Myocyte (in vitro differentiated cells): ENCODE measurements around the gene CTTNBP2NL. TPM values are rescaled to one million over a fixed set of nuclear protein-coding genes. Genes with fewer than 3 reads are reported as not detected.

ENCODE experiments used
- DNase-seq: peaks from one replicate; pipeline ENCODE4 v3.0.0-alpha.2; 2012; ENCODE audit warnings: low read depth
- microRNA-seq: library from miRNA; unstranded; fragments of <30 nt; microRNA quantifications from one replicate; pipeline ENCODE4, GENCODE V29; 2016
- total RNA-seq: library from RNA; depleted of rRNA; stranded (reverse); fragments of >200 nt; gene quantifications from 2 replicates; pipeline ENCODE4 v1.2.3, GENCODE V29; 2014

CTTNBP2NL gene
- total RNA-seq, 1 donor from 2014 or later, result 11.8 TPM

- DNase-seq, result no peak
Observed at GRCh38 chr1:112505878-112506277, 109.9 kb downstream of the CTTNBP2NL start.

- no peak for DNase-seq
Observed at GRCh38 chr1:112506306-112506705, 110.3 kb downstream of the CTTNBP2NL start.

GRCh38 chr1:112506731-112507130 is 110.7 kb downstream of the CTTNBP2NL start:
- no peak for DNase-seq

- no peak for DNase-seq
Observed at GRCh38 chr1:112507336-112507735, 111.3 kb downstream of the CTTNBP2NL start.

GRCh38 chr1:112507921-112508277 is 111.9 kb downstream of the CTTNBP2NL start:
- no peak for DNase-seq

- DNase-seq, result no peak
Observed at GRCh38 chr1:112508278-112509004, 112.4 kb downstream of the CTTNBP2NL start, which contains the start of gene WNT2B. TSS of gene WNT2B (plus strand) at chr1:112508965. CDS start at chr1:112509263, 298 bp downstream.

- no peak for DNase-seq
Observed at GRCh38 chr1:112509005-112509659, 113.1 kb downstream of the CTTNBP2NL start.

GRCh38 chr1:112509660-112510178 is 113.7 kb downstream of the CTTNBP2NL start:
- no peak for DNase-seq

GRCh38 chr1:112510340-112510739 is 114.3 kb downstream of the CTTNBP2NL start:
- no peak for DNase-seq

Small RNAs within 50 kb of the gene (microRNA-seq; reads per million reads assigned to microRNA genes)
- not detected for gene MIR4256

Other genes with a start within 250 kb of the CTTNBP2NL start
- 0.31 and 0.67 TPM in 2 replicates for gene WNT2B, start 112.8 kb downstream of the CTTNBP2NL start, total RNA-seq
- gene ST7L, start 222.9 kb downstream of the CTTNBP2NL start, total RNA-seq, result 21.3 and 26.3 TPM in 2 replicates
- 175 and 193 TPM in 2 replicates for gene CAPZA1, start 223.6 kb downstream of the CTTNBP2NL start, total RNA-seq